Measurements from ENCODE around the gene NMRAL1.
A peak's percentile ranks its signal among the peaks of the same experiment; 100 is the strongest.

NMRAL1 gene

DNA sequence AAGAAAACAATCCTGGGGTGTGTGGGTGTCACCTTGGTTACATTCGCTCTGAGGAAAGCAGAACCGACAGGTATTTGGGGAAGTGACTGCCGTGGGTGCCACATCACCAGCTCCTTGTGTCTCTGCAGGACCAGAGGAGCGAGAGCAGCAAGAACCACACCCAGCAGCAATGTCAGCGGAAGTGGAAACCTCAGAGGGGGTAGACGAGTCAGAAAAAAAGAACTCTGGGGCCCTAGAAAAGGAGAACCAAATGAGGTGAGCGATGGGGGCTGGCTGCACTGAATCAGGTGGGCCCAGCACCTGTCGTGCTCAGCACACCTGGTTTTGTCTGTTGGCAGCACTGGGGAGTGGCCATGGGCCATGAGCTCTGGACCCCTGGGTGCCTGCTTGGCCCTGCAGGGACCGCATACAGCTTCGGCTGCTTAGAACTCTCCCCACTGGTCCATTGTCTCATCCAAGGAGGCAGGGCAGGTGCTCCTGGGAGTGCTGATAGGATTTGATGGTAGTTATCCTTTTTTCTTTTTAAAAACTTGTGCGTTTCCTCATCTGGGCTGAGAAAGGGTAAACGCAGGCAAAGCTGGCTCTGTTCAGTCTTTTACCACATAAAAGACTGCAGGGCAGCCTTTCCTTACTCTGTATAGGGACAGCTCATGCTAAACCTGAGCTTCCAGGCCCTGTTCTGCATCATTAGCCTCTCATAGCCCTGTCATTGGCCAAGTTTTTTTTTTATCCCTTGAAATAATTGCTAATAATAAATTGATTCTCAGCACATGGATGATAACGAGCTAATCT, 31.1 kb upstream of the NMRAL1 start:
- Histone ChIP-seq H3K9ac (ENCODE audit: low read depth in 1 of 2, low read length in 2 of 2) (no peak overlapping the region), H3K27me3 (ENCODE audit: control insufficient read depth in 2 of 2, insufficient read depth in 2 of 2, low read length in 2 of 2) (no peaks in the 10 kb centered on the region), H3K36me3 (ENCODE audit: control insufficient read depth in 2 of 2, insufficient read depth in 2 of 2, low read length in 2 of 2) (peaks cover 27 to 37% of the 10 kb centered on the region in 2 donors), H3K9me3 (ENCODE audit: control insufficient read depth in 2 of 2, low read length in 2 of 2) (no peaks in the 10 kb centered on the region), H3K4me3 (ENCODE audit: low read length in 2 of 2) (no peak overlapping the region), H3K4me1 (ENCODE audit: control insufficient read depth in 2 of 2, insufficient read depth in 2 of 2, low read length in 2 of 2) (peaks cover 15 to 18% of the 10 kb centered on the region in 2 donors), H3K27ac (ENCODE audit: low read depth in 2 of 2, low read length in 2 of 2) (peak overlapping the region; percentile 36 to 82)

- H3K9me3 ChIP-seq (ENCODE audit: control insufficient read depth in 2 of 2, low read length in 2 of 2) = no peaks in the 10 kb centered on the region
- peaks cover 6 to 8% of the 10 kb centered on the region in 2 donors for H3K36me3 ChIP-seq (ENCODE audit: control insufficient read depth in 2 of 2, insufficient read depth in 2 of 2, low read length in 2 of 2)
- H3K27ac ChIP-seq (ENCODE audit: low read depth in 2 of 2, low read length in 2 of 2) = no peak overlapping the region
- H3K9ac ChIP-seq (ENCODE audit: low read depth in 1 of 2, low read length in 2 of 2) = no peak overlapping the region
- H3K4me3 ChIP-seq (ENCODE audit: low read length in 2 of 2) = no peak overlapping the region
- no peaks in the 10 kb centered on the region for H3K27me3 ChIP-seq (ENCODE audit: control insufficient read depth in 2 of 2, insufficient read depth in 2 of 2, low read length in 2 of 2)
- H3K4me1 ChIP-seq (ENCODE audit: control insufficient read depth in 2 of 2, insufficient read depth in 2 of 2, low read length in 2 of 2) = peaks cover 14 to 18% of the 10 kb centered on the region in 2 donors
These were observed 26.6 kb upstream of the NMRAL1 start for GRCh38 chr16:4501071-4501478.

- Histone ChIP-seq H3K9me3 (ENCODE audit: control insufficient read depth in 2 of 2, low read length in 2 of 2) (no peaks in the 10 kb centered on the region), H3K36me3 (ENCODE audit: control insufficient read depth in 2 of 2, insufficient read depth in 2 of 2, low read length in 2 of 2) (peaks cover 0 to 8% of the 10 kb centered on the region in 2 donors), H3K4me1 (ENCODE audit: control insufficient read depth in 2 of 2, insufficient read depth in 2 of 2, low read length in 2 of 2) (peaks cover 11 to 13% of the 10 kb centered on the region in 2 donors), H3K9ac (ENCODE audit: low read depth in 1 of 2, low read length in 2 of 2) (no peak overlapping the region), H3K27me3 (ENCODE audit: control insufficient read depth in 2 of 2, insufficient read depth in 2 of 2, low read length in 2 of 2) (no peaks in the 10 kb centered on the region), H3K4me3 (ENCODE audit: low read length in 2 of 2) (no peak overlapping the region), H3K27ac (ENCODE audit: low read depth in 2 of 2, low read length in 2 of 2) (no peak overlapping the region)
These were observed 25.8 kb upstream of the NMRAL1 start for GRCh38 chr16:4500272-4500671.

GRCh38 chr16:4499196-4499555, 24.8 kb upstream of the NMRAL1 start:
- Histone ChIP-seq H3K27me3 (ENCODE audit: control insufficient read depth in 2 of 2, insufficient read depth in 2 of 2, low read length in 2 of 2) (no peaks in the 10 kb centered on the region), H3K36me3 (ENCODE audit: control insufficient read depth in 2 of 2, insufficient read depth in 2 of 2, low read length in 2 of 2) (peaks cover 0 to 8% of the 10 kb centered on the region in 2 donors), H3K9ac (ENCODE audit: low read depth in 1 of 2, low read length in 2 of 2) (no peak overlapping the region), H3K27ac (ENCODE audit: low read depth in 2 of 2, low read length in 2 of 2) (no peak overlapping the region), H3K9me3 (ENCODE audit: control insufficient read depth in 2 of 2, low read length in 2 of 2) (no peaks in the 10 kb centered on the region), H3K4me1 (ENCODE audit: control insufficient read depth in 2 of 2, insufficient read depth in 2 of 2, low read length in 2 of 2) (peaks cover 8 to 13% of the 10 kb centered on the region in 2 donors), H3K4me3 (ENCODE audit: low read length in 2 of 2) (no peak overlapping the region)

DNA sequence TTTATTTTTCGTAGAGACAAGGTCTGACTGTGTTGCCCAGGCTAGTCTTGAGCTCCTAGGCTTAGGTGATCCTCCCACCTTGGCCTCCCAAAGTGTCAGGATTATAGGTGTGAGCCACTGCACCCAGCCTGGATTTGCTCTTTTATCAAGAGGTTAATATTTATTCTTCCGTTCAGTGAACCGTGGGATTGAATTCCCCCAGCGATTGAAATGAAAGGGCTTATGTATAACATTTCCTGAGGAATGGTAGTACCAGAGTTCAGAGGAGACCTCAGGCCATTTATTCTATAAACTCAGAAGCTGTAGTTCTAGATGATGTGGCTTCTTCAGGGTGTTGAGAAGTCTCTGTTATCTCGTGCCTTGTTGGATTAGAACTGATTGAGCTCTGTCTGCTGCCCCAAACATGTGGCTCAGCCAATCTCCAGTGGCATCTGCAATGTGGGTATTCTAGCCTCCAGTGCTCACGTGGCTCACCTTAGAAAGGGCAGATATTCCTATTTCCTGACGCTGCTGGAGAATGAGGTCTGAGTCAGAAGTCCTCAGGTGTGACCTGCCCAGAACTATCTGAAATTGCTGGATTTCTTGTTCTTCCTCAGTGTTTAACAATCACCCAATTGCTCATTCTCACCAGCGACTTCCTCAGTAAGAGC, 24.2 kb upstream of the NMRAL1 start:
- Histone ChIP-seq H3K9me3 (ENCODE audit: control insufficient read depth in 2 of 2, low read length in 2 of 2) (no peaks in the 10 kb centered on the region), H3K9ac (ENCODE audit: low read depth in 1 of 2, low read length in 2 of 2) (no peak overlapping the region), H3K27ac (ENCODE audit: low read depth in 2 of 2, low read length in 2 of 2) (no peak overlapping the region), H3K4me3 (ENCODE audit: low read length in 2 of 2) (no peak overlapping the region), H3K4me1 (ENCODE audit: control insufficient read depth in 2 of 2, insufficient read depth in 2 of 2, low read length in 2 of 2) (peaks cover 8 to 13% of the 10 kb centered on the region in 2 donors), H3K27me3 (ENCODE audit: control insufficient read depth in 2 of 2, insufficient read depth in 2 of 2, low read length in 2 of 2) (no peaks in the 10 kb centered on the region), H3K36me3 (ENCODE audit: control insufficient read depth in 2 of 2, insufficient read depth in 2 of 2, low read length in 2 of 2) (peaks cover 0 to 8% of the 10 kb centered on the region in 2 donors)

DNA sequence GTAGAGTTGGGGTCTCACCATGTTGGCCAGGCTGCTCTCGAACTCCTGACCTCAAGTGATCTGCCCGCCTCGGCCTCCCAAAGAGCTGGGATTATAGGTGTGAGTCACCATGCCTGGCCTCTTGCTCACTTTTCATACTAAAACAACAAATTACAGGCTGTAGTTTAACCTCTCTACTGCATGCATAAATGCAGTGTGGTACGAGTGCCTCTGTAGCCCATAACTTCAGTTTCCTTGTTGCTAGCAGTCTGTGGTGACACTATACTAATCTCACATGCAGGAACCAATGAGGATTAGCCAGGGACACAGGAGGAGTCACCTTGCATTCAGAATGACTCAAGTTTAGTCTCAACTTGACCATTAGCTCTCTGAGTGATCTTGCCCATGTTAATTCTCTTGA, 21.9 kb upstream of the NMRAL1 start:
- no peak overlapping the region for H3K27ac ChIP-seq (ENCODE audit: low read depth in 2 of 2, low read length in 2 of 2)
- H3K27me3 ChIP-seq (ENCODE audit: control insufficient read depth in 2 of 2, insufficient read depth in 2 of 2, low read length in 2 of 2) = no peaks in the 10 kb centered on the region
- no peak overlapping the region for H3K4me3 ChIP-seq (ENCODE audit: low read length in 2 of 2)
- H3K36me3 ChIP-seq (ENCODE audit: control insufficient read depth in 2 of 2, insufficient read depth in 2 of 2, low read length in 2 of 2) = peaks cover 0 to 8% of the 10 kb centered on the region in 2 donors
- no peak overlapping the region for H3K9ac ChIP-seq (ENCODE audit: low read depth in 1 of 2, low read length in 2 of 2)
- H3K4me1 ChIP-seq (ENCODE audit: control insufficient read depth in 2 of 2, insufficient read depth in 2 of 2, low read length in 2 of 2) = peaks cover 8 to 9% of the 10 kb centered on the region in 2 donors
- H3K9me3 ChIP-seq (ENCODE audit: control insufficient read depth in 2 of 2, low read length in 2 of 2) = no peaks in the 10 kb centered on the region

DNA sequence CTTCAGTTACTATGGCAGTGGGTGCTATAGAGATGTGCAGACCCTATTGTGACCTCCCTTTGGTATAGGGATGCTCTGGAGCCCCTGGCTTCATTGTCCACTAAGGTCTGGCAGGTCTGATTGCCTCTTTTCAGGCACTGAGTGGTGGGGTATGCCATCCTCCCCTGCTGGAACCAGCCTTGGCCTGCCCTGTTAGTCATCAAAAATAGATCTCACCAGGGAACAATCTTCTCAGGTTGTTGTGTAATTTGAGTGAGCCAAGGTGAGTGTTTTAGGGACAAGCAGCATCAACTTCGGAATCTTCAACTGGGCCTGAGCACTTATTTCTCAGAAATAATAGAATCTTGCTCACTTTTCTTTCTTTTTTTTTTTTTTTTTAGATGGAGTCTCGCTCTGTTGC, 21.3 kb upstream of the NMRAL1 start:
- Histone ChIP-seq H3K4me1 (ENCODE audit: control insufficient read depth in 2 of 2, insufficient read depth in 2 of 2, low read length in 2 of 2) (peaks cover 5 to 7% of the 10 kb centered on the region in 2 donors), H3K9ac (ENCODE audit: low read depth in 1 of 2, low read length in 2 of 2) (no peak overlapping the region), H3K4me3 (ENCODE audit: low read length in 2 of 2) (no peak overlapping the region), H3K9me3 (ENCODE audit: control insufficient read depth in 2 of 2, low read length in 2 of 2) (no peaks in the 10 kb centered on the region), H3K36me3 (ENCODE audit: control insufficient read depth in 2 of 2, insufficient read depth in 2 of 2, low read length in 2 of 2) (peaks cover 0 to 8% of the 10 kb centered on the region in 2 donors), H3K27me3 (ENCODE audit: control insufficient read depth in 2 of 2, insufficient read depth in 2 of 2, low read length in 2 of 2) (no peaks in the 10 kb centered on the region), H3K27ac (ENCODE audit: low read depth in 2 of 2, low read length in 2 of 2) (no peak overlapping the region)

GRCh38 chr16:4494746-4495490, 20.5 kb upstream of the NMRAL1 start:
- Histone ChIP-seq H3K27ac (ENCODE audit: low read depth in 2 of 2, low read length in 2 of 2) (no peak overlapping the region), H3K4me3 (ENCODE audit: low read length in 2 of 2) (no peak overlapping the region), H3K27me3 (ENCODE audit: control insufficient read depth in 2 of 2, insufficient read depth in 2 of 2, low read length in 2 of 2) (no peaks in the 10 kb centered on the region), H3K9me3 (ENCODE audit: control insufficient read depth in 2 of 2, low read length in 2 of 2) (no peaks in the 10 kb centered on the region), H3K9ac (ENCODE audit: low read depth in 1 of 2, low read length in 2 of 2) (no peak overlapping the region), H3K36me3 (ENCODE audit: control insufficient read depth in 2 of 2, insufficient read depth in 2 of 2, low read length in 2 of 2) (peaks cover 0 to 8% of the 10 kb centered on the region in 2 donors), H3K4me1 (ENCODE audit: control insufficient read depth in 2 of 2, insufficient read depth in 2 of 2, low read length in 2 of 2) (no peaks in the 10 kb centered on the region)

DNA sequence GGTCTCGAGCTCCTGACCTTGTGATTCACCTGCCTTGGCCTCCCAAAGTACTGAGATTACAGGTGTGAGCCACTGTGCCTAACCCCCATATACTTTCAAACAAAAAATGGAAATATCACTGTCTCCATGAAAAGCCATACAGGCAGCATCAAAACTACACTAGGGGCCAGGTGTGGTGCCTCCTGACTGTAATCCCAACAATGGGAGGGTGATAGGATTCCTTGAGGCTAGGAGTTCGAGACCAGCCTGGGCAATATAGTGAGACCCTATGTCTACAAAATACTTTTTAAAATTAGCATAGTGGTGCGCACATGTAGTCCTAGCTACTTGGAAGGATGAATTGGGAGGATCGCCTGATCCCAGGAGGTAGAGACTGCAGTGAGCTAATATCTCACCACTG, 17.5 kb upstream of the NMRAL1 start:
- Histone ChIP-seq H3K27me3 (ENCODE audit: control insufficient read depth in 2 of 2, insufficient read depth in 2 of 2, low read length in 2 of 2) (no peaks in the 10 kb centered on the region), H3K9me3 (ENCODE audit: control insufficient read depth in 2 of 2, low read length in 2 of 2) (no peaks in the 10 kb centered on the region), H3K36me3 (ENCODE audit: control insufficient read depth in 2 of 2, insufficient read depth in 2 of 2, low read length in 2 of 2) (peaks cover 5 to 6% of the 10 kb centered on the region in 2 donors), H3K27ac (ENCODE audit: low read depth in 2 of 2, low read length in 2 of 2) (no peak overlapping the region), H3K9ac (ENCODE audit: low read depth in 1 of 2, low read length in 2 of 2) (no peak overlapping the region), H3K4me3 (ENCODE audit: low read length in 2 of 2) (no peak overlapping the region), H3K4me1 (ENCODE audit: control insufficient read depth in 2 of 2, insufficient read depth in 2 of 2, low read length in 2 of 2) (no peaks in the 10 kb centered on the region)

DNA sequence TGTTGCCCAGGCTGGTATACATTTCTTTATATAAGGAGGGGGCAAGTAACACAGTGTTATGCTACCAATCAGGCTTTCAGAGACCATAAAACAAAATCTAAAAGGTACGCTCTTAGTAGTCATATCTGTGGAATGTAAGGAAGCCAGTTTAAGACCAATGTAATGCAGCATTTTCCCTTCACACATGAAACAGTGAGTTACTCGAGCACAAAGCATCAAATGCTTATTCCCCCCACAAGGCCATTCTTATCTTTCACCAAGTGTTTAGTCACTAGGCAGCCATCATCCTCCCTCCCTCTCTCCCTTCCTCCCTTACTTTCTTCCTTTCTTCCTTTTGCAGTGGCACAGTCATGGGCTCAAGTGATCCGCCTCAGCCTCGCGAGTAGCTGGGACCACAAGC, 14.6 kb upstream of the NMRAL1 start:
- Histone ChIP-seq H3K27ac (ENCODE audit: low read depth in 2 of 2, low read length in 2 of 2) (peak overlapping the region in 1 of 2 donors; percentile 11), H3K4me3 (ENCODE audit: low read length in 2 of 2) (no peak overlapping the region), H3K36me3 (ENCODE audit: control insufficient read depth in 2 of 2, insufficient read depth in 2 of 2, low read length in 2 of 2) (peaks cover 6 to 7% of the 10 kb centered on the region in 2 donors), H3K9ac (ENCODE audit: low read depth in 1 of 2, low read length in 2 of 2) (peak overlapping the region in 1 of 2 donors; percentile 14), H3K9me3 (ENCODE audit: control insufficient read depth in 2 of 2, low read length in 2 of 2) (no peaks in the 10 kb centered on the region), H3K4me1 (ENCODE audit: control insufficient read depth in 2 of 2, insufficient read depth in 2 of 2, low read length in 2 of 2) (no peaks in the 10 kb centered on the region), H3K27me3 (ENCODE audit: control insufficient read depth in 2 of 2, insufficient read depth in 2 of 2, low read length in 2 of 2) (no peaks in the 10 kb centered on the region)

All from mucosa of rectum (tissue), 2 donors.